ENCODE results near the gene GAS2. TPM values are rescaled to one million over a fixed set of nuclear protein-coding genes. Genes with fewer than 3 reads are reported as not detected.

Gene GAS2
- total and polyA plus RNA-seq, 2 donors (not counting 1 experiment from before 2014, with no cell fraction given) = 0.27 to 1.2 TPM

GRCh38 chr11:22752908-22753310 lies 86.5 kb downstream of the GAS2 start:
- TF ChIP-seq, protein P1, sequence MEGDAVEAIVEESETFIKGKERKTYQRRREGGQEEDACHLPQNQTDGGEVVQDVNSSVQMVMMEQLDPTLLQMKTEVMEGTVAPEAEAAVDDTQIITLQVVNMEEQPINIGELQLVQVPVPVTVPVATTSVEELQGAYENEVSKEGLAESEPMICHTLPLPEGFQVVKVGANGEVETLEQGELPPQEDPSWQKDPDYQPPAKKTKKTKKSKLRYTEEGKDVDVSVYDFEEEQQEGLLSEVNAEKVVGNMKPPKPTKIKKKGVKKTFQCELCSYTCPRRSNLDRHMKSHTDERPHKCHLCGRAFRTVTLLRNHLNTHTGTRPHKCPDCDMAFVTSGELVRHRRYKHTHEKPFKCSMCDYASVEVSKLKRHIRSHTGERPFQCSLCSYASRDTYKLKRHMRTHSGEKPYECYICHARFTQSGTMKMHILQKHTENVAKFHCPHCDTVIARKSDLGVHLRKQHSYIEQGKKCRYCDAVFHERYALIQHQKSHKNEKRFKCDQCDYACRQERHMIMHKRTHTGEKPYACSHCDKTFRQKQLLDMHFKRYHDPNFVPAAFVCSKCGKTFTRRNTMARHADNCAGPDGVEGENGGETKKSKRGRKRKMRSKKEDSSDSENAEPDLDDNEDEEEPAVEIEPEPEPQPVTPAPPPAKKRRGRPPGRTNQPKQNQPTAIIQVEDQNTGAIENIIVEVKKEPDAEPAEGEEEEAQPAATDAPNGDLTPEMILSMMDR (conservative IDR thresholded peaks at IDR 0.05 in 1 of 2, IDR thresholded peaks at IDR 0.05 in 1 of 2; ENCODE audit: low read depth in 1 of 2, low read length in 2 of 2) = no peak
- no peak for TF ChIP-seq EZH2 (IDR thresholded peaks at IDR 0.05; ENCODE audit: low read length, missing control alignments)

GRCh38 chr11:22753416-22753815 lies 87.0 kb downstream of the GAS2 start:
- Histone ChIP-seq H3K4me3 (replicated peaks in 1 of 4; ENCODE audit: control extremely low read depth in 1 of 4, insufficient read depth in 1 of 4, low read depth in 3 of 4, low read length in 4 of 4) (no peak overlapping the region), H2AFZ (ENCODE audit: low read length) (no peak overlapping the region), H3K27me3 (ENCODE audit: control insufficient read depth, insufficient read depth, low read length) (no peaks in the 10 kb centered on the region), H3K36me3 (ENCODE audit: control insufficient read depth, insufficient read depth, low read length) (no peaks in the 10 kb centered on the region), H3K4me1 (ENCODE audit: control insufficient read depth, extremely low read depth, insufficient read depth, low read length) (no peaks in the 10 kb centered on the region), H4K20me1 (ENCODE audit: control insufficient read depth, extremely low read depth, insufficient read depth, low read length) (no peaks in the 10 kb centered on the region), H3K9me3 (ENCODE audit: control insufficient read depth, insufficient read depth, low read depth, low read length) (no peaks in the 10 kb centered on the region), H3K4me2 (ENCODE audit: extremely low read depth, insufficient read depth, low read length) (no peak overlapping the region), H3K79me2 (ENCODE audit: control insufficient read depth, insufficient read depth, low read length) (no peaks in the 10 kb centered on the region), H3K9ac (ENCODE audit: insufficient read depth, low read length) (no peak overlapping the region), H3K27ac (ENCODE audit: insufficient read depth, low read length) (no peak overlapping the region)
- no peak for DNase-seq (ENCODE audit: low read depth in 2 of 2)
- TF ChIP-seq, protein P1 (conservative IDR thresholded peaks at IDR 0.05 in 1 of 2, IDR thresholded peaks at IDR 0.05 in 1 of 2; ENCODE audit: low read depth in 1 of 2, low read length in 2 of 2) = no peak
- TF ChIP-seq EZH2 (IDR thresholded peaks at IDR 0.05; ENCODE audit: low read length, missing control alignments) = no peak

More at GRCh38 chr11:22752908-22753310, 86.5 kb downstream of the GAS2 start:
- Histone ChIP-seq H3K9me3 (ENCODE audit: control insufficient read depth, insufficient read depth, low read depth, low read length) (no peaks in the 10 kb centered on the region), H3K4me3 (replicated peaks in 1 of 4; ENCODE audit: control extremely low read depth in 1 of 4, insufficient read depth in 1 of 4, low read depth in 3 of 4, low read length in 4 of 4) (no peak overlapping the region), H3K9ac (ENCODE audit: insufficient read depth, low read length) (no peak overlapping the region), H3K27ac (ENCODE audit: insufficient read depth, low read length) (no peak overlapping the region), H3K36me3 (ENCODE audit: control insufficient read depth, insufficient read depth, low read length) (no peaks in the 10 kb centered on the region), H3K4me2 (ENCODE audit: extremely low read depth, insufficient read depth, low read length) (no peak overlapping the region), H3K4me1 (ENCODE audit: control insufficient read depth, extremely low read depth, insufficient read depth, low read length) (no peaks in the 10 kb centered on the region), H3K27me3 (ENCODE audit: control insufficient read depth, insufficient read depth, low read length) (no peaks in the 10 kb centered on the region), H2AFZ (ENCODE audit: low read length) (no peak overlapping the region), H3K79me2 (ENCODE audit: control insufficient read depth, insufficient read depth, low read length) (no peaks in the 10 kb centered on the region), H4K20me1 (ENCODE audit: control insufficient read depth, extremely low read depth, insufficient read depth, low read length) (no peaks in the 10 kb centered on the region)
- DNase-seq (ENCODE audit: low read depth in 2 of 2) = no peak

- H3K27me3 ChIP-seq (ENCODE audit: control insufficient read depth, insufficient read depth, low read length) = no peaks in the 10 kb centered on the region
- H3K79me2 ChIP-seq (ENCODE audit: control insufficient read depth, insufficient read depth, low read length) = no peaks in the 10 kb centered on the region
- no peak overlapping the region for H3K9ac ChIP-seq (ENCODE audit: insufficient read depth, low read length)
- H3K36me3 ChIP-seq (ENCODE audit: control insufficient read depth, insufficient read depth, low read length) = no peaks in the 10 kb centered on the region
- H2AFZ ChIP-seq (ENCODE audit: low read length) = no peak overlapping the region
- H3K4me2 ChIP-seq (ENCODE audit: extremely low read depth, insufficient read depth, low read length) = no peak overlapping the region
- H3K27ac ChIP-seq (ENCODE audit: insufficient read depth, low read length) = no peak overlapping the region
- TF ChIP-seq, protein P1 (conservative IDR thresholded peaks at IDR 0.05 in 1 of 2, IDR thresholded peaks at IDR 0.05 in 1 of 2; ENCODE audit: low read depth in 1 of 2, low read length in 2 of 2) = no peak
- TF ChIP-seq EZH2 (IDR thresholded peaks at IDR 0.05; ENCODE audit: low read length, missing control alignments) = no peak
- no peaks in the 10 kb centered on the region for H3K4me1 ChIP-seq (ENCODE audit: control insufficient read depth, extremely low read depth, insufficient read depth, low read length)
- no peaks in the 10 kb centered on the region for H4K20me1 ChIP-seq (ENCODE audit: control insufficient read depth, extremely low read depth, insufficient read depth, low read length)
- no peaks in the 10 kb centered on the region for H3K9me3 ChIP-seq (ENCODE audit: control insufficient read depth, insufficient read depth, low read depth, low read length)
- no peak overlapping the region for H3K4me3 ChIP-seq (replicated peaks in 1 of 4; ENCODE audit: control extremely low read depth in 1 of 4, insufficient read depth in 1 of 4, low read depth in 3 of 4, low read length in 4 of 4)
- DNase-seq (ENCODE audit: low read depth in 2 of 2) = no peak
Measured at GRCh38 chr11:22761066-22761465, 94.7 kb downstream of the GAS2 start.

Data from fibroblast of lung (primary cell).